ENCODE data around the gene SUGCT.
"Not testable (repeated sequence)": the region's sequence is repeated elsewhere in the genome, so short reads cannot be mapped to it uniquely, and the experiment has no call there.

Gene SUGCT

GRCh38 chr7:40332516-40332915 lies 197.7 kb downstream of the SUGCT start:
- no peak for DNase-seq

DNA sequence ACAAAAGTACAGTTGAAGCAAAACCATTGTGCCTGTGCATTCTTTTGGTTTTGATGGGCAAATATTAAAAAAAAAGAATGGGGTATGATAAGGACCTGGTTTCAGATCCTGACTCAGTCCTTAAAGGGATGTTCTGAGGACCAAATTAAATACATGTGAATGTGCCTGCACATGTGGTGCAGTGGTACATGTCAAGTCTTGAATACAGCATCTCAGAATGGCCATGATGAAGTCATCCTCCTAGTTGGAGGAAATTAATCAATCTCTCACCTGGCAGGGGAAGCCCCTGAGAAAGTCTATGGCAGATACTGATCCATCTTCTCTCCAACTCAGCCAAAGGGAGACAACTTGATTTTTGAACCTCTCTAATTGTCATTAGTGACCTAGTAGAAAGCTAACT lies 207.0 kb downstream of the SUGCT start:
- no peak for DNase-seq

GRCh38 chr7:40346554-40346953 lies 211.7 kb downstream of the SUGCT start:
- DNase-seq = no peak

DNA sequence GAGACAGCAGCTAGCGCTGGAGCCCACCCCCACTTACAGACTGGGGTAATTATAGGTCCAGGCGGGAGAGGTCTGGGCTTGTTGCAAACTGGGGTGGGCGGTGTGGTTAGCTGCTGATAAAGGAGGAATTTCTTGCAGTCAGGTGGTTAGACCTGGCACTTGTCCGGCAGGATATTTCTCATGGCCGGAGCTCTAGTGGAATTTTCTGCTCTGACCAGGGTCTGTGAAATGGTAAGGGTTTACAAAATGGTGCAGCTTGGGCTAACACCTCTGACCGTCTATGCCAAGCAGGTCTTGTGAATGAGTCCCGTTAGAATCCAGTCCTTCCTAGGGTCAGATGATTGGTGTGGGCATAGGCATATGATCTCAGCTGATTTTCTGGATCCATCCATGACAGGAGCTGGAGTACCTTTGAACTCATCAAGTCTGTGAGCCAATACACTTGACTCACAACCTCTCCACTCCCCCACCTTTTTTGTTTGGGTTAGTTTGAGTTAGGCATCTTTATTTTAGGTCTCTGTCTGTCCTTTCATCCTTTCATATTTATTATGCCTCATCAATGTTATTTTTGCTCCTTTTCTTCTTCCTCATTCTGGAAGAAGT lies 213.4 kb downstream of the SUGCT start:
- no peak for DNase-seq

- DNase-seq = no peak
Observed at GRCh38 chr7:40350100-40350499, 215.3 kb downstream of the SUGCT start.

GRCh38 chr7:40354711-40355110 lies 219.9 kb downstream of the SUGCT start:
- no peak for DNase-seq

GRCh38 chr7:40356312-40356711 lies 221.5 kb downstream of the SUGCT start:
- no peak for DNase-seq

DNA sequence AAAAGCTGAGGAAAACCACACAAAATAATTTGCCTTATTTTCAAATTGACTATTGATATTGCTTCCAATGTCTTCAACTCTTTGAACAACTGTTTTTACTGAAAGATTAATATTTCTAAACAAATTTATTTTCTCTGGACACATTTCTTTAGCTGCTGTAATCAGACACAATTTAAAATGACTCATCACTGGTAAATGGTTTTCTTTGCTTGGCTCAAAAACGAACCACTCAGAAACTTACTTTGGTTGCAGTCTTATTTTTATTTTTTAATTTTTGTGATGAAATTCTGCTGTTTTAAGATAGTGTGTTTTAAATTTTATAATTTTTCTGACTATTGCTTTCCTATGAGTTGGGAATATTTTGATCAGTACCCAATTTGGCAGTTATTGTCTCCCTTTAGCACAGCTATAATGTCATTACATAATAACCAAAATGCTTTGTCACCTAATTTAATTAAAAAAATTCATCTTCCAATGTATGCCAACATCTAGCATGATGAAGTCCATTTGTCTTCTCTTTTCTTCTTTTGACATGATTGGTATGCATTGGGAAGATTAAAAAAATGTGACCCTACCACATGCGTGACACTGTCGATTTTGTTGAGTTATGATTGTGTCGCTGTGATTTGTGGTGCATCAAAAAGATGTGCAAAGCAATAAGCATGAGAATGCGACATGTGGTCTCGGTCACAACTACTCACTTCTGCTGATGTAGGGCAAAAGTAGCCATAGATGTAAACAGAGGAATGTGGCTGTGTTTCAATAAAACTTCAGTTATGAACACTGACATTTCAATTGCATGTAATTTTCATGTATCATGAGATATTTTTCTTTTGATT lies 222.3 kb downstream of the SUGCT start:
- DNase-seq = no peak

DNA sequence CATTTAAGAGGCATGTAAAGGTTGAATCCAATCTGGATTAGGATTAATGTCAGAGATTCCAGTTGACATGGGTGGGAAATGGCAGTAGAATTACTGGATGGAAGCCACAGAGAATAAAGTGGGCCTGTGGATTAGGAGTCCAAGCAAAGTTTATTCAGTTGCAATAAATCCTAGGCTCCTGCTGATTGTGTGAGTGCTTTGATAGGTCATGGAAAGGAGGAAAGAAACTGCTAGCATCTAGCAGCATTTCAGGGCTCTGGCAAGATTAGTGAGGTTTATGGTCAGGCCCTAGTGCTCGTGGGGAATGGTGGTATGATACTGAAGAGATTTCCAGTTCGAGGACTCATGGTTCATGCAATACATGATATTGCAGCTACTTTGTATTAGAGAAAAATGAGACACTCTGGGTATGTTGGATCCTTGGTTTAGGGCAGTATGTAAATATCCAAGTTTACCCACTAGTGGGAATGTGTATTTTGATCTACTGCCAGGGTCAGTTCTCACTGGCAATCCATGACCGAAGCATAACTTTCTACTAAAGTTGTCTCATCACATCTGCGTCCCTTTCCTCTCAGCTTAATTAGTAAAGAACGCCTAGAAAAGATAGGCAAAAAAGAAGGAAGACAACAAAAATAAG lies 235.0 kb downstream of the SUGCT start:
- DNase-seq = no peak

DNA sequence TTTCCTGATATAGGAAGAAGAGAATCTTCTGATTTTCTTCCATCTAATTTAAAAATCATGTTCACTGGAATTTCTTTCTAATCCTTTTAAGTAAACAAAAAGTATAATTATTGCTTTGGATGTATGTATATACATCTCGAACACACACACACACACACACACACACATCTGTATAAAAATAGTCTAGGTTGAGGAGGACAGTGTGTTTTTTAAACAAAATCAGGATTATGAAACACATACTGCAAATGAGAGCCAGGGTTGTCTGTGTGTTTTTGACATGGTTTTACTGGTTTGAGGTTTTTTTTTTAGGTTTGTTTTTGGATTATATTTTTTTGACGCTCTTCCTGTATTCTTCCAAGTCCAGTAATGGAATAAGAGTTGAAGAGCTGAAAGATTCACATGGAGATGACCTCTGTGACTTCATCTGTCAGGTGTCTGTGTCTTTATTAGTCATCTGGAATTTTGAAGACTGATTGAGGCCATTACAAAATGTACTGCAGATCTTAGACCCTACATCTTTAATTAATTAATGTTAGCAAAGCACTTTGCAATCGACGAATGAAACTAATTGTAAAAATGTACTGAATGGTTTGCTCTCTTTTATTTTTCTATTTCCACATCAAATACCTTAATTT lies 237.1 kb downstream of the SUGCT start:
- DNase-seq = no peak

- DNase-seq = no peak
Observed at GRCh38 chr7:40374575-40374974, 239.8 kb downstream of the SUGCT start.

GRCh38 chr7:40380111-40380510 lies 245.3 kb downstream of the SUGCT start:
- DNase-seq = no peak

DNA sequence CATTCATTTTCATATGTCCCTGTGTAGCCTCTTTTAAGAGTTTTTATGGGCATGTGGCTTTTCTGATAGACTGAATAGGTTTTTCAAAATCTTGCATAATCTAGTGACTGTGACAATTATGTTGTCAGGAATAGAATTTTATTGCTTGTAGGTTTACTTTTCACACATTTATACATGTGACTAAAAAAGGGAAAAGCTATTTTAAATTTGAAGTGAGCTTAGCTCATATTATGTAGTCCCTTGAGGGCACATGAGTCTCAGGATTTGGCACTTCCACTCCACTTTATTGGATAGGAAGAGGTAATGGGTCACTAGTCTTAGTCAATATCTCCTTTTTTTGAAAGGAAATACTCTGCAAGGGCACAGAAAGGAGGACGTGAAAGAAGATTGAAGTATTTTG lies 247.3 kb downstream of the SUGCT start:
- DNase-seq = no peak

DNA sequence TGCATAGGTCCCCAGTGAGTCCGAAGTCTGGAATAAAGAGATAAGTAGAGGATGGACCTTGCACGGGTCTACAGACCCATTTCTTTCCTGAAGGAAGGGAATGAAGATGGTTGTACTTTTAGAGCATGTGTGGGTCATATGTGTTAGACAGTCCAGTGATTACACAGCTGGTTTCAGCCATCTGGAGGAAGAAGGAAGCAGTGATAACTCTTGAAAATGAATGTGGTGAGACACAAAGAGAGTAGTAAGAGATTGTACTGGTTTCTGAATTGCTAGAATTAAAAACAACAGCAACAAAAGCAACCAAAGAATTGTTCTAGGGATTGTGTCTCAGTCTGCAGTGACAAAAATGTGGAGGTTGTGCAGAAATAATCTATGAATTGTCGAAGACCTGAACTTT lies 258.9 kb downstream of the SUGCT start:
- DNase-seq = no peak

GRCh38 chr7:40394400-40394799 lies 259.6 kb downstream of the SUGCT start:
- no peak for DNase-seq

DNA sequence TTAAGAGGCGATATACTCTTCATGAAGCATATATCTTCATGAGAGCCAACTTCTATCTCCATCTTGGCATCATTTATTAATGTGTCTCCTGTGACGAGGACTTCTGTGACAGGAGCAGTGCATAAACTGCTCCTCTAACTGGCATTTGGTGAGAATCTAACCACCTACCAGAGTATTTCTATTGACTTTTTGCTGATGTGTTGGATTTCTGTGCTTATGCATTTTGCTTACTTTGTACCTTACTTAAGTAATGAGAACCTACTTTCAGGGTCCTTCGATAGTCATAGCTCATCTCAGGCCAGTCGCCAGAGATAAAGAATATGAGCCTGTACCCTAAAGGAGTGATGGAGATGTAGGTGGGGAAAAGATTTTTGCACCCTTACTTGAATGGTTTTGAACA lies 265.7 kb downstream of the SUGCT start:
- DNase-seq = no peak

DNA sequence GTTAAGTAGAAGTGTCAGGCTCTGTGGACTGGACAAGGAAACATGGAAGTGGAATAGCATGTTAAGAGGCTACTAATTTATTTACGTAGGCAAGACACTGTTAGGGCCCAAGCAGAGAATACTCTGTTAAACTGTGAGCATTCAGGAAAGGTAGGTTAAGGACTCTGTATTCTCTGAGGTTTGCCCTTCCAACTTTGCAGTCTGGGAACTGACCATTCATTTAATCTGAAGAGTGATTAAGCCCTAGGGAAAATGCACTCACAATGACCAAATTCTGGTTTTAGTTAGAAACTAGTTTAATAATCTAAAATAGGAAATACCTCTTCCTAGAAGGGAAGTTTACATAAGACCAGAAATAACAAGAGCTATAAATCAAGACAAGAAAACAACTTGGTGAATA lies 266.6 kb downstream of the SUGCT start:
- DNase-seq = no peak

DNA sequence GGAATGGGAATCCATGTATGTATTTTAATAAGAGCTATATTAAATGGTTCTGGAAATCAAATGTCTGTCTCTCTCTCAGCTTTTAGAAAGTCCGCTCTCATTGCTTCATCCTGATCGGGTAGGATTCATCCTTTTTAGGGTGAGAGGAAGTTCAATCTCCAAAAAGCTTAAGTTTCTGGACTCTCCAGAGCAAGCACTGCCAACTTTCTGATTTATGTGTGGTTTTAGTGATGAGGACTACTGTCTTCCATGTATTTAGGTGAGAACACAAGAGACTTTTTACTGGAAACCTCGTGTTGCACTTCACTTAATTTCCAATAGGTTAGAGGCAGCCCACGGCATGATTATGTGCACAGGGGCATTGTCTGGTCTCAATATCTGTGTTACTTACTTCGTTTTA lies 267.9 kb downstream of the SUGCT start:
- DNase-seq = no peak

DNA sequence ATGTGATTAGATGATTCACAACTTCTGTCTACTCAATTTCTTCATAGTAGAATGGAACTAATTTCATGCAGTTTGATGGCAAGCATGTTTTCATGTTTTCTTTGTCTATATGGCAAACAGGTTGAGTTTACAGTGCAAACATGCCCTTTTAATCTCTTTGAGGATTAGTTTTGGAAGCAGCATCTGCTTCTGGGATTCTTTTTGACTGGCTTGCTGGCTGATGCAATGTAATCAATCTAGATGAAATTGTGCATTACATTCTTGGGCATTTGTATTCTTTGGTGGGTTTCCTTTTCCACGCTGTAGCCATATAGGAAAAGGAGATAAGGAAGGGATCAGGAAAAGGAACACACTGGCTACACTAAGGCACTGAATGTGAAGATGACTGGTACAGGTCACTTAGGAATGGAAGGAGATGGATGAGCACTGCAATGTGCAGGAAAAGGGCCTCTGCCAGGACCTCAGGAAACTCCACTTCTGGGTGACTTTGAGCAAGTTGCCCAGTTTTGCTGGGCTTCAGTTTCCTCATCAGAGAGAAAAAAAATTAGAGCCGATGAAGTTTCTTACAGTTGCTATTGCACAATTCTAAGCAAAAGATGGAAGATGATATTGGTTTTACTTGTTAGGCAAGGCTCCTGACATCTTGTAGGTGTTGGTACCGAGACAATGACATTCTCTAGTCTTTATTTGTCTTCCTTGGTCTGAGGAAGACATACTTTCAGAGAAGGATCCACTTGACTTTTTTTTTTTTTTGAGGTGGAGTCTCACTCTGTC lies 269.1 kb downstream of the SUGCT start:
- DNase-seq = no peak

DNA sequence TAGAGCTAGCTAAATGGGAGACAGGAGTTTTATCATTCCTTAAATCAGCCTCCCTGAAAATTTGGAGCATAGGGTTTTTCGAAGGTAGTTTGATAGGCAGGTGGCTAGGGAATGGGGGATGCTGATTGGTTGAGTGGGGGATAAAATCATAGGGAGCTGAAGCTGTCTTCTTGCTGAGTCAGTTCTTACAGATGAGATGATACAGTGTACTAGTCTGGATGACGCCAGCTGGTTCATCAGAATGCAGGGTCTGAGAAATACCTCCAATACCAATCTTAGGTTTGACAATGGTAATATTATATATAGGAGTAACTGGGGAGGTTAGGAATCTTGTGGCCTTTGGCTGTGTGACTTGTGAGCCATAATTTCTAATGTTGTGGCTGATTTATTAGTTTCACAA lies 271.2 kb downstream of the SUGCT start:
- no peak for DNase-seq

GRCh38 chr7:40412323-40412722 lies 277.5 kb downstream of the SUGCT start:
- no peak for DNase-seq

- not testable (repeated sequence) for DNase-seq
Observed at GRCh38 chr7:40414704-40415103, 279.9 kb downstream of the SUGCT start.

- DNase-seq = no peak
Observed at GRCh38 chr7:40418448-40418847, 283.6 kb downstream of the SUGCT start.
